GM21367 (cell line): ENCODE data around the gene COL13A1.

Source experiments
- ATAC-seq: cut with Tn5 transposase; IDR thresholded peaks from one replicate; pipeline ENCODE4 v1.9.1; 2021; ENCODE audit not compliant: unreplicated experiment

Gene COL13A1

GRCh38 chr10:69938541-69938991 lies 136.9 kb downstream of the COL13A1 start:
- ATAC-seq = no peak

GRCh38 chr10:69939061-69939460 lies 137.4 kb downstream of the COL13A1 start:
- ATAC-seq = no peak

- ATAC-seq = no peak
Observed at GRCh38 chr10:69939481-69939880, 137.8 kb downstream of the COL13A1 start.

DNA sequence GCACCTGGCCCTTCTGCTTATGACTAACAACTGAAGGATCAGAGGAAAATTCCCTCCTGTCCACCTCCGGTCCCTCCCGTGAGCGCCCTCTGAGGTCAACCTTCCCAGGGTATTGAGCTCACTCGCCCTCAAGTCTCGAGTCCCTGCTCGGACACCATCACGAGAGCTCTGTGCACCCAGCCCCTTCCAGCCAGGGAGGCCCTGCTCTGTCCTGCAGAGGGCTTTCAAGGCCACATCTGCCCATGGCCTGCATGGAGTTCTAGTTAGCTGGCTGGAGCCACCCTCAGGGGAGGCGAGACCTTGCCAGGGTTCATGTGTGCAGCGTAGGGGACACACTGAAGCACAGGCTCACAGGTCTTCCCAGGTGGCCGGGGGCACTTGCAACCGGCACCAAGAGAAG lies 140.0 kb downstream of the COL13A1 start:
- ATAC-seq = no peak

- no peak for ATAC-seq
Observed at GRCh38 chr10:69943292-69943820, 141.7 kb downstream of the COL13A1 start.

GRCh38 chr10:69944761-69945160 lies 143.1 kb downstream of the COL13A1 start:
- no peak for ATAC-seq

DNA sequence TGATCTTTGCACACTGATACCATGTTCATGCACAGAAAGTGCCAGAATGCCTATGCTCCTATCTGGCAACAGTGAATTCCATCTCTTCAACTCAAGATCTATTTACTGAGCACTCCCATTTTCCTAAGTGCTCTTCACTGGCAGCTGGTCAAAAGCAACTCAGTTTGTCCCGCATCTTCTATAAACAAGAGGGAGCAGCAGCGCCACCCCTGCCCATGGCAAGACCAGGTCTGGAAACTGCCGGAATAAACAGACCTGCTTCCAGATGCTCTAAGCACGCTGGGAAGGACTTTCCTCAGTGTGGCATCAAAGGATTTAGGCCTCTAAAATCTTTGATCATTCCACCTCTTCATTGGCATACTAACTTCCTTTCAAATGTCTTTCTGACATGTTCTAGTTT lies 146.6 kb downstream of the COL13A1 start:
- no peak for ATAC-seq

GRCh38 chr10:69949770-69950169 lies 148.1 kb downstream of the COL13A1 start:
- no peak for ATAC-seq

DNA sequence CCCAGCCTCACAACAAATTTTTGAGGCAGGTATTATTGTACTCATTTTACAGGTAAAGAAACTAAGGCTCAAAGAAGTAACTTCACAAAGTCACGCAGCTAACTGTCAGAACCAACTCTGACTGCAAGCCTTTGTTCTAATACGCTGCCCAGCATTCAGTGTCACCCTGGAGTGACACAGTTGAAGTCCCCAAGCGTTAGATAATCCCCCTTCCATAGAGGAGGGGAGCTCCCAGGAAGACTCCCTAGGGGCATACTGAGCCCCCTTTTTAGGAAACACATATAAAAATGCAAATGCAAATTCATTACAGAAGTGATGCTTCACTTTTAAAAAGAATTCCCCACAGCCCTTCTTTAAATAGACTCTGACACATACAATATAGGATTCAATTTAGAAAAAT lies 150.0 kb downstream of the COL13A1 start:
- ATAC-seq = no peak

DNA sequence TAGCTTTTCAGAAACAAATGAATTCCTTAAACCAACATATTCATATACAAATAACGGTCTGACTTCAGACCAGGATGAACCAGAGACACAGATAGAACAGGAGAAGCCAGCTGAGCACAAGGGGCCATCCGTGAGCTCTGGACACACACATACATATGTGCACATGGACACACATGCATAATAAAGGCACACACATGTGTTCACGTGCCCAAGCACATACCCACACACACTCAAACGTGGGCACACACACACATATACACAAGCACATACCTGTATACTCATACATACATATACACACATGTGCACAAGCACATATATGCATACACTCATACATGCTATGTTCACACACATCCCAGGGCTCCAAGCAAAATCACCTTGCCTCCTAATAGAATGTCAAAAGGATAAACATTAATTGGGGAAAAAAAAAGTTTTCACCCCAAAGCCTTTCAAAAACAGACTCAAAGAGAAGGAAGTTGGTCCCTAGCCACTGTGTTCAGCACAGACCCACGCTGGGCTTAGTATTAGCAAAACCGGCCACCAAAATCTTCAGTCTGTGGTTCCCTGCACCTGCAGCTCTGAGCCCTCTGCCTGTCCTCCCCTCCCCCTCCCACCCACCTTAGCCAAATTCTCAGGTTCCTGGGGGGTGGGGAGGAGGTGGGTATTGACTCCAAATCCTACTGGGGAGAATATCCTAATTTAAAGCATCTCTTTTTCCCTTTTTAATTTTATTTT lies 150.5 kb downstream of the COL13A1 start:
- ATAC-seq = no peak

GRCh38 chr10:69952821-69953221 lies 151.1 kb downstream of the COL13A1 start:
- ATAC-seq = no peak

DNA sequence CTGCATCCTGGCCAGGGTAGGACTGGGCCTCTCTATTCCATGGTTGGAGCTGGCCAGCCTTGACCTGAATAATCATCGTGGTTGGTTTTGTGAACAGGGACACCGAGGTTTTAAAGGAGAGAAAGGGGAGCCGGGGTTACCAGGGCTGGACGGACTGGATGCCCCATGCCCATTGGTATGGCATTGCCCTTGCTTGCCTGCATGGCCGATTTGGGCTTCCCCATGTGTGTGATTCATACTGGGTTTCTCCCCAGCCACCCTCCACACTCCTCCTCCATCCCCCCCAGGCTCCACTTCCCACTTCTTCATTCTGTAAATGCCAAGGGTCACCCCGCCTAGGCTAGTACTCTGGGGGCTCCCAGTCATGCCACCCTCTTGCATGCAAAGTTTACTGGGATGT lies 152.1 kb downstream of the COL13A1 start:
- no peak for ATAC-seq

DNA sequence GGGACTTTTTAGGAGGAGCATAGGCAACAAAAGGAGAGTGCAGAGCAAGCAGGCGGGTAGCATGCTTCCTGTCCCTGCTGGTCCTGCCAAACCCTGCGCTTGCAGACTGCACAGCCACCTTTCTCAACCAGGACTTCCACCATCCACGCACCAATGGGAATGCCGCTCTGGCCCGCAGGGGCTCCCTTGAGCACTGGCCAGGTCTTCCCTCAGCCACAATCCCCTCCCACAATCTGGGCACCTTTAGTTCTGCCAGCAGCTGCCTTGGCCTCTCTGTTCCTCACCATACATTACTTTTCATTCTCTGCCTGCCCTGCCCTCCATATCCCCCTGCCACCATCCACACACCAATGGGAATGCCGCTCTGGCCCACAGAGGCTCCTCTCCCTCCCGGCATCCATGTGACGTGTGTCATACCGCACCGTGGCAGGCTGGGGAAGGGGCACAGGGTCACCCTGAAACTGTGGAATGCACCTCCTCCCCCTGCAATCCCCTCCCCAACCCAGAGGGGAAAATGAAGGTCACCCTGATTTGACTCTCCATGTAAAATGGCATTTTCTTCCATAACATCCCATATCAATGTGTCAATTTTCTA lies 153.6 kb downstream of the COL13A1 start:
- no peak for ATAC-seq

GRCh38 chr10:69955897-69956740 lies 154.4 kb downstream of the COL13A1 start:
- no peak for ATAC-seq

- ATAC-seq = no peak
Observed at GRCh38 chr10:69956741-69957230, 155.1 kb downstream of the COL13A1 start.

GRCh38 chr10:69957241-69957885 lies 155.7 kb downstream of the COL13A1 start:
- no peak for ATAC-seq

DNA sequence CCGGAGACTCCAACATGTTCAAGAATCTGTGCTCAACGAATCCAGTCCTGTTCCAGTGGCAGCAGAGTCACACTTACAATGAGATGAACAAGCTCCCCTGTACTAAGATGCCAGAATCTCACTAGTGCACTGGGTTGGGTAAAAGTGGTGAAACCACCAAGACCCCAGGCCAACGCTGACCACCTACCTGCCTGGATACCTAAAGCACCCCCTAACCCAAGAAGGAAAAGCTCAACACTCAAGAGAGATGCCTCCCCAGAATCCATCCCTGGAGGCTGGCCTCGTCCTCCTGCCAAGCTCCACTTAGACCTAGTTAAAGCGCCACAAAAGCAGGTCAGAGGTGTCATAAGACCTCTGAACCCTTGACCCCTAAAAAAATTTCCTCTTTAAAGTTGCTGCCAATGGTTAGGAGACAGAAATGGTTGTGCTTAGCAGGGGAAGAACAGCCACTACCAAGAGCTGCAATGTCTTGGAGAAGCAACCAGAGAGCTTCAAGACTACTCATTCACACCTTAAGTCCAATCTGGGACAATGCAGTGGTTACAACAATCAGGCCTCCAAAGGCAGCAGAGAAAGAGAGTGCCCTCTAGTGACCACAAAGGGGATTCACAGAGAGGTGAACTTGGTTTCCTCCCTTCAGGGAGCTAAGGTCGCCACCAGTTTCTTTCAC lies 156.3 kb downstream of the COL13A1 start:
- no peak for ATAC-seq

DNA sequence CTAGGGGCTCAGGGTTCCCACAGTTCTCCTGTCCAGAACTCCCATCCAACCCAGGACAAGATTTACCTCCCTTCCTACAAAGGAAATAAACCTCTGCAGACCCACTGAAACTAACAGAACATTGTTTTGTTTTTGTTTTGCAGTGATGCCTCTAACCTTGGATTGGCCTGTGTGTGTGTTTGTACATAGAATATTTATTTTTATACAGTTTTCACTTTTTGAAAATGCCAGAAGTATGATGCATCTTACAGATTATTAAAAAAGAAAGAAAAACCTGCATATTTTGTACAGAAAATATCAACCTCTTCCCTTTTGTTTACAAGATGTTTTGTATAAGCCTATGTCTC lies 156.8 kb downstream of the COL13A1 start:
- no peak for ATAC-seq

DNA sequence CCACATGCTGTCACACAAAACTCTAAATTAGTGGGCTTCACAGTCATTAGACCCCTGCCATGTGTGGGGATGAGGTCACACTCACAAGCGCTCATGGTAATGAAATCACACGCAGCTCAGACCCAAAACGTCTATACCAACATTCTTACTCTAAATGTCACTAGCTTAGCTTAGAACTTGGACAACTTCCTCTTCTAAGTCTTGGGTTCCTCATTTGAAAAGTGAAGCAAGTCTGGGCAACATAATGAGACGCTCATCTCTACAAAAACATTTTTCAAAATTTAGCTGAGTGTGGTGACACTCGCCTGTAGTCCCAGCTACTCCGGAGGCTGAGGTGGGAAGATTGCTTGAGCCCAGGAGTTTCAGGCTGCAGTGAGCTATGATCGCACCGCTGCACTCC lies 158.2 kb downstream of the COL13A1 start:
- no peak for ATAC-seq

- no peak for ATAC-seq
Observed at GRCh38 chr10:69960606-69960987, 158.9 kb downstream of the COL13A1 start.
